ENCODE data around the gene ITPK1.

GRCh38 chr14:93078870-93079269, 36.9 kb downstream of the ITPK1 start:
- no peak for TF ChIP-seq POLR2AphosphoS5 (IDR thresholded peaks at IDR 0.05; ENCODE audit: low read depth, low read length)
- TF ChIP-seq, protein P1, sequence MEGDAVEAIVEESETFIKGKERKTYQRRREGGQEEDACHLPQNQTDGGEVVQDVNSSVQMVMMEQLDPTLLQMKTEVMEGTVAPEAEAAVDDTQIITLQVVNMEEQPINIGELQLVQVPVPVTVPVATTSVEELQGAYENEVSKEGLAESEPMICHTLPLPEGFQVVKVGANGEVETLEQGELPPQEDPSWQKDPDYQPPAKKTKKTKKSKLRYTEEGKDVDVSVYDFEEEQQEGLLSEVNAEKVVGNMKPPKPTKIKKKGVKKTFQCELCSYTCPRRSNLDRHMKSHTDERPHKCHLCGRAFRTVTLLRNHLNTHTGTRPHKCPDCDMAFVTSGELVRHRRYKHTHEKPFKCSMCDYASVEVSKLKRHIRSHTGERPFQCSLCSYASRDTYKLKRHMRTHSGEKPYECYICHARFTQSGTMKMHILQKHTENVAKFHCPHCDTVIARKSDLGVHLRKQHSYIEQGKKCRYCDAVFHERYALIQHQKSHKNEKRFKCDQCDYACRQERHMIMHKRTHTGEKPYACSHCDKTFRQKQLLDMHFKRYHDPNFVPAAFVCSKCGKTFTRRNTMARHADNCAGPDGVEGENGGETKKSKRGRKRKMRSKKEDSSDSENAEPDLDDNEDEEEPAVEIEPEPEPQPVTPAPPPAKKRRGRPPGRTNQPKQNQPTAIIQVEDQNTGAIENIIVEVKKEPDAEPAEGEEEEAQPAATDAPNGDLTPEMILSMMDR (IDR thresholded peaks at IDR 0.05): no peak
- TF ChIP-seq TCF7L2 (IDR thresholded peaks at IDR 0.05; ENCODE audit: low read depth, low read length): no peak

Measured in Panc1 (cell line).